ENCODE data around the gene KLF12.

KLF12 gene

GRCh38 chr13:74166261-74167004 is 32.2 kb upstream of the KLF12 start:
- no peaks in the 10 kb centered on the region for H3K9me3 ChIP-seq (ENCODE audit: control insufficient read depth, insufficient read depth, low read length)
- no peaks in the 10 kb centered on the region for H3F3A ChIP-seq (ENCODE audit: control insufficient read depth, insufficient read depth)
- H3K9me2 ChIP-seq (replicated peaks; ENCODE audit: control insufficient read depth, low read length): no peaks in the 10 kb centered on the region
- H3K79me2 ChIP-seq (ENCODE audit: control insufficient read depth, low read length): no peaks in the 10 kb centered on the region
- H4K20me1 ChIP-seq (ENCODE audit: control insufficient read depth, insufficient read depth, low read depth, low read length): no peaks in the 10 kb centered on the region
- no peaks in the 10 kb centered on the region for H3K36me3 ChIP-seq (ENCODE audit: control insufficient read depth, low read length)
- no peak overlapping the region for H3K4me3 ChIP-seq (ENCODE audit: low read length)
- H3K27ac ChIP-seq (ENCODE audit: low read depth, low read length): no peak overlapping the region
- H3K4me2 ChIP-seq (ENCODE audit: low read length): no peak overlapping the region
- no peaks in the 10 kb centered on the region for H3K4me1 ChIP-seq (ENCODE audit: control insufficient read depth, low read length)
- no peak for TF ChIP-seq CTCF (IDR thresholded peaks at IDR 0.05; ENCODE audit: low read depth, low read length, poor library complexity, severe bottlenecking)
- no peak for TF ChIP-seq EZH2phosphoT487 (IDR thresholded peaks at IDR 0.05; ENCODE audit: borderline replicate concordance, low read length)
- H3K27me3 ChIP-seq (ENCODE audit: control insufficient read depth, low read length): peaks cover 12% of the 10 kb centered on the region; the same call in 1 of the 2 replicates

GRCh38 chr13:74162782-74163181 is 28.6 kb upstream of the KLF12 start:
- Histone ChIP-seq H4K20me1 (ENCODE audit: control insufficient read depth, insufficient read depth, low read depth, low read length) (no peaks in the 10 kb centered on the region), H3F3A (ENCODE audit: control insufficient read depth, insufficient read depth) (no peaks in the 10 kb centered on the region), H3K27me3 (ENCODE audit: control insufficient read depth, low read length) (0 out of 2 replicates have a peak, but pooled peaks cover 7% of the 10 kb centered on the region), H3K4me2 (ENCODE audit: low read length) (no peak overlapping the region), H3K79me2 (ENCODE audit: control insufficient read depth, low read length) (no peaks in the 10 kb centered on the region), H3K4me1 (ENCODE audit: control insufficient read depth, low read length) (no peaks in the 10 kb centered on the region), H3K27ac (ENCODE audit: low read depth, low read length) (no peak overlapping the region), H3K9me3 (ENCODE audit: control insufficient read depth, insufficient read depth, low read length) (no peaks in the 10 kb centered on the region), H3K4me3 (ENCODE audit: low read length) (no peak overlapping the region), H3K36me3 (ENCODE audit: control insufficient read depth, low read length) (no peaks in the 10 kb centered on the region), H3K9me2 (replicated peaks; ENCODE audit: control insufficient read depth, low read length) (no peaks in the 10 kb centered on the region)
- no peak for TF ChIP-seq EZH2phosphoT487 (IDR thresholded peaks at IDR 0.05; ENCODE audit: borderline replicate concordance, low read length)
- no peak for TF ChIP-seq CTCF (IDR thresholded peaks at IDR 0.05; ENCODE audit: low read depth, low read length, poor library complexity, severe bottlenecking)

- no peak overlapping the region for H3K4me3 ChIP-seq (ENCODE audit: low read length)
- H3K27ac ChIP-seq (ENCODE audit: low read depth, low read length): no peak overlapping the region
- H3K4me1 ChIP-seq (ENCODE audit: control insufficient read depth, low read length): no peaks in the 10 kb centered on the region
- no peaks in the 10 kb centered on the region for H3K9me2 ChIP-seq (replicated peaks; ENCODE audit: control insufficient read depth, low read length)
- no peaks in the 10 kb centered on the region for H3K79me2 ChIP-seq (ENCODE audit: control insufficient read depth, low read length)
- H3K9me3 ChIP-seq (ENCODE audit: control insufficient read depth, insufficient read depth, low read length): no peaks in the 10 kb centered on the region
- 0 out of 2 replicates have a peak, but pooled peaks cover 5% of the 10 kb centered on the region for H3K27me3 ChIP-seq (ENCODE audit: control insufficient read depth, low read length)
- H4K20me1 ChIP-seq (ENCODE audit: control insufficient read depth, insufficient read depth, low read depth, low read length): no peaks in the 10 kb centered on the region
- no peaks in the 10 kb centered on the region for H3K36me3 ChIP-seq (ENCODE audit: control insufficient read depth, low read length)
- no peak for TF ChIP-seq CTCF (IDR thresholded peaks at IDR 0.05; ENCODE audit: low read depth, low read length, poor library complexity, severe bottlenecking)
- TF ChIP-seq EZH2phosphoT487 (IDR thresholded peaks at IDR 0.05; ENCODE audit: borderline replicate concordance, low read length): no peak
- no peak overlapping the region for H3K4me2 ChIP-seq (ENCODE audit: low read length)
- no peaks in the 10 kb centered on the region for H3F3A ChIP-seq (ENCODE audit: control insufficient read depth, insufficient read depth)
These were observed 27.9 kb upstream of the KLF12 start for GRCh38 chr13:74162135-74162534.
